NCI-H748 (cell line): Measurements from ENCODE around the gene DYNC1LI1.
"Not testable (repeated sequence)": the region's sequence is repeated elsewhere in the genome, so short reads cannot be mapped to it uniquely, and the experiment has no call there.

Source experiments
- DNase-seq: peaks from one replicate; lab custom pipeline; 2025; ENCODE audit not compliant: unreplicated experiment; lab: John Stamatoyannopoulos, UW

Gene DYNC1LI1

DNA sequence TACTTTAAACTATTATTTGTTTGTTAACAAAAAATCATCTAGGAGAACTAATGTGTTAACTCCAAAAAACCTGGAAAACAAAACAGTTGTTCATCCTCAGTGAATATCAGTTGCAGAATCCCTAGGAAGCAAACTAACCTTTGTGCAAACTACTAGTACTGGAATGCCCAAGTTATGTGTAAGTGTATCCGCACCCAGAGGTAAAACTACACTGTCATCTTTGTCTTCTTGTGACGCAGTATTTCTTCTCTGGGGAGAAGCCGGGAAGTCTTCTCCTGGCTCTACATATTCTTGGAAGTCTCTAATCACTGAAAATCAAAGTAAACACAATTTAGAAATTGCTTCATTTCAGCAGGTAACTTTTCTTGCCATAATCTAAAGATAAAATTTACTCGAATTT lies 29.8 kb downstream of the DYNC1LI1 start:
- DNase-seq = no peak

DNA sequence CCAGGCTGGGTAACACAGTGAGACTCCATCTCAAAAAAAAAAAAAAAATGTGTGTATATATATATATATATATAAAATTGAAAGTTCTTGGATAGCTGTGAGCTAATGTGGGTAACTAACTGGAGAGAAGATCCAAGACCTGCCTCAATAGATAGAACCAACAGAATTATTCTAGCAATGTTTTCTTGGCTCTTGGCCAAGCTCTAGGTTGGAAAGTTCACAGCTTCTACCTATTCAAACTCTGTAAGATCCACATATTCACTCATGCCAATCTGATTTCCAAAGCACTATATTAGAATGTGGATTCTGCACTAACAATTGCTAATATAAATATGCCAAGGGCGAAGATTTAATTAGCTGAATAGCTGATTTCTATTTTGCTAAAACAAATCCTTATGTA lies 38.2 kb downstream of the DYNC1LI1 start:
- DNase-seq = no peak

DNA sequence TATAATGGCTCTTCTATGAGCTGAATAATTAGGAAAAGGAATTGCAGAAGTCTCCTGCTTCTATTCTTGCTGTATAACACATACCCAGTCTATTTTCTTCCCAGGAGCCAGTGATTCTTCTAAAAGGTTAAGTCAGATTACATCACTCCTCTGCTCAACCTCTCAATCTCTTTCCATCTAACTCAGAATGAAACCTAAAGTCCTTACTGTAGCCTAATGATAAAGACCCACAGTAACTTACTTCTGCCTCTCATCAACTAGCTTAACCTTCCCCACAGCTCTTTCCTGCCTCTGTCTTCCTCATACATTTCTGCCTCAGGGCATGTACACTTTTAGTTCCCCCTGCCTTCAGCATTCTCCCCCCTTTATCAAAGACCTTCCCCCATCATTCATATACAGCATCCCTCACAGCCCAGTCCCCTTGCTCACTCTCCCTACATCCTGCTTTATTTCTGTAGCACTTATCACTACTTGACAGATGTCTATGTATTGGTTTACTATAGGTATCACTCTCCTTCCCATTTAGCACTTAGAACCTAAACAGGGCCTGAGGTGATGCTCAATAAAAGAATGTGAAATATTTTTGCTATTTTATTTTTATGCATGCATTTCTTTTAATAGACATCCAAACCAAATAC lies 39.5 kb downstream of the DYNC1LI1 start:
- no peak for DNase-seq

DNA sequence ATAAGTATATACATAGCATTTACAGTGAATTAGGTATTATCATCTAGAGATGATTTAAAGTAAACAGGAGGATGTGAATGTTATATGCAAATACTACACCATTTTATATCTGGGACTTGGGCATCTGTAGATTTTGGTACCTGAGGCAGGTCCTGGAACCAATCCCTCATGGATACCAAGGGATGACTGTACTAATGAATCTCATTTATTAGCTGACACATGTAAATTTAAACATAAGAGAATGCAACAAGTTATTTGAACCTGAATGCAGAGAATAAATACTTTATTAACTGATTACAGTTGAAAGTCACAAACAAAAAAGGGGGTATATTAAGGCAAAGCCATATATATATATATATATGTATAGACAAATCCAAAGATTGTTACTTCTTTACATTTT lies 44.9 kb downstream of the DYNC1LI1 start:
- no peak for DNase-seq

DNA sequence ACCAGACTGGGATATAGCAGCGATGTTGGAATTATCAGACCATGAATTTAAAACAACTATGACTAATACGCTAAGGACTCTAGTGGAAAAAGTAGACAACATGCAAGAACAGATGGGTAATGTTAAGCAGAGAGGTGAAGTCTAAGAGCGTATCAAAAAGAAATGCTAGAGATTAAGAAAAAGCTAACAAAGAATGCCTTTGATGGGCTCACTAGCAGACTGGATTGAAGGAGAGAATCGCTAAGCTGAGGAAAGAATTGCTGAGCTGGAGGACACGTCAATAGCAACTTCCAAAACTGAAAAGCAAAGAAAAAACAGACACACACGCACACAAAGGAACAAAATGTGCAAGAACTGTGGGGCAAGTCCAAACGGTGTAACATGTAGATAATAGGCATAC lies 48.0 kb downstream of the DYNC1LI1 start:
- no peak for DNase-seq

DNA sequence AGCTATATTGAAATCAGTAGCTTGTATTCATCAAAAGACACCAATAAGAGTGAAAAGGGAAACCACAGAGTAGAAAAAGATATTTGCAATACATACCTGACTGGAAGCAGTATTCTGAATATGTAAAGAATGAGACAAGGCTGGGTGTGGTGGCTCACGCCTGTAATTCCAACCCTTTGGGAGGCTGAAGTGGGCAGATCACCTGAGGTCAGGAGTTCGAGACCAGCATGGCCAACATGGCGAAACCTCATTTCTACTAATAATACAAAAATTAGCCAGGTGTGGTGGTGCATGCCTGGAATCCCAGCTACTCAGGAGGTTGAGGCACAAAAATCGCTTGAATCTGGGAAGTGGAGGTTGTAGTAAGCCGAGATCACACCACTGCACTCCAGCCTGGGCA lies 51.7 kb downstream of the DYNC1LI1 start:
- DNase-seq = not testable (repeated sequence)

DNA sequence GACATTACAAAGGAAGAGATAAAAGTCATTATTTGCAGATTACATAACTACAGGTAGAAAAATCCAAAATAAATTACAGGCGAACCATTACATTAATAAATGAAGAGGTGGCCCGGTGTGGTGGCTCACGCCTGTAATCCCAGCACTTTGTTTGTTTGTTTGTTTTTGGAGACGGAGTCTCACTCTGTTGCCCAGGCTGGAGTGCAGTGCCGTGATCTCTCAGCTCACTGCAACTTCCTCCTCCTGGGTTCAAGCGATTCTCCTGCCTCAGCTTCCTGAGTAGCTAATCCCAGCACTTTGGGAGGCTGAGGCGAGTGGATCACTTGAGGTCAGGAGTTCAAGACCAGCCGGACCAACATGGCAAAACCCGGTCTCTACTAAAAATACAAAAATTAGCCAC lies 53.9 kb downstream of the DYNC1LI1 start:
- DNase-seq = not testable (repeated sequence)

DNA sequence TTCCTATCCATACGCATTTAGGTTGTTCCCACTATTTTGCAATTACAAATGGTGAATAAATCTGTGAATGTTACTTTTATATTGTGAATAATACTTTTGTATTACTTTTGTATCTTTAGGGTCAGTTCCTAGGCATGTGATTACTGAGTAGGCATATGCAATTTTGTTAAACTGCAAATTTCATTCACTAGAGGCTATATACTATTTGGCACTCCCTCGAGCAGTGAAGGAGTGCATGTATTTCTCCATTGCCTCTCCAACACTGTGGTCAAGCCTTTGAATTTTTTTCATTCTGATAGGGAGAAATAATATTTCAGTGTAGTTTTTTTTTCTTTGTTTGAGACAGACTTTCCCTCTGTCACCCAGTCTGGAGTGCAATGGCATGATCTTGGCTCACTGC lies 59.7 kb downstream of the DYNC1LI1 start:
- no peak for DNase-seq

DNA sequence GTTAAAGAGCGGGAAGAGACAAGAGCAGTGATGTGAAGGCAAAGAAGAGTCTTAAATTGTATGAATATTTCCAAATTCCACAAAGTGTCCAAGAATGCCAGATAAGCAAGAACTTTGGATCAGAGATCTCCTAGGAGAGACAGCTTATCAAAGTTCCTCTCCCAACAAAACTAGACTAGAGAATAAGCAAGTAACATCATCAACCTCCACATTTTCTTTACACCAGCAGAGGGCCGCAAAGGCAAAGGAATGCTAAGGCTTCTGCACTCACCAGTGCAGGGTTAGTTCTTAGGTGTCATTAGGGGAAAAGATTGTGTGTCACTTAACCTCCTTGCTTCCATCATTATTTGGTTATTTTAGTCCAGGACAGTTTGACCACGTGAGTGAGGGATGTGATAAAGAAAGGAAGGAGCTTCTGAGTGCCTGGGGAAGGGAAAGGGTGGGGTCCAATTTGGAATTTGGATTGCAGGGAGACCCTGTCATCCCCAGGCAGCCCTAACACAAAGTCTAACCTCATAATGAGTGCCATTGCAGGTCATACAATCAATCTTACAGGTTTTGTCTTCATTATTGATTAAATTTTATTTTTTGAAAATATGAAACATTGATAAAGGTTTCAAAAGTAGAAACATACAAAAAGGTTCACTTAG lies 60.5 kb downstream of the DYNC1LI1 start:
- DNase-seq = peak; percentile 59

DNA sequence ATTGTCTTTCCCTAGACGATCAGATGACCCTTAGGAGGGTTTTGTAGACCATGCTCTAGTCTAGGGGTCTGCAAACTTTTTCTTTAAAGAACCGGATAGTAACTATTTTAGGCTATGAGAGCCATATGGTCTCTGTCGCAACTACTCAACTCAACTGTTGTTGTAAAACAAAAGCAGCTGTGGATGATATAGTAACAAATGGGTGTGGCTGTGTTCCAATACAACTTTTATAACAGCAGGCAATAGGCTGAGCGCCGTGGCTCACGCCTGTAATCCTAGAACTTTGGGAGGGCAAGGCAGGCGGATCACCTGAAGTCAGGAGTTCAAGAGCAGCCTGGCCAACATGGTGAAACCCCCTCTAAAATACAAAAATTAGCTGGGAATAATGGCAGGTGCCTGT lies 61.9 kb downstream of the DYNC1LI1 start:
- no peak for DNase-seq

DNA sequence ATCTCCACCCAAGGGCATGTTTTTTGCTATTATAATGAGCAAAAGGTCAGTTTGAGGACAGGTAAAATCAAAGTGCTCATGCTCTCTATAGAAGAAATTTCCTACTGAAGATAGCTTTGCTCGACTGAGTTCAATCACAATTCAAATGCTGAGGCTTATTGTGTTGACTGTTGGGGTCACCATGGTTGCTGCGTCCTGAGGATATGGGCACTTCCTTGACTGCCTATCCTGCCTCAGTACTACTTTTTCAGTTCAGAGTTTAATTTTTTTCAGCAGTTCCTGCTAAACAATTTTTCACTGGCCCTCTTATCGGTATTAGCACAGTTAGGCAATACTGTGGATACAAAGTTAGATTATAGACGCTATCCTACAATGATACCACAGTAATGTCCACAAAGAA lies 64.2 kb downstream of the DYNC1LI1 start:
- DNase-seq = no peak

DNA sequence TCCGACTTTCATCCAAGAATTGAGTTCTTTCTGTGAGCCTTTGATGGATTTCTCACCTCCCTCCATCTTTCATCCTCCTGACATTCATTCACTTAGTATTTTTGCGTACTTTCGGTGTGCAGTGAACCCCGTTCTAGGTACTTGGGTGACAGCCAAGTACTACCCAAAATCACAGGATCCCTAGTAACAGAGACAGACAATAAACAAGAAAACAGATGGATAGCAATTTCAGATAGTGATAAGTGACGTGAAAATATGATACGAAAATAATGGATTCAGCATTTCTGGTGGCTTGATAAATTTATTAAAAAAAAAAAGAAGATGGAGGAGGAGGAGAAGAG lies 67.7 kb downstream of the DYNC1LI1 start:
- no peak for DNase-seq

DNA sequence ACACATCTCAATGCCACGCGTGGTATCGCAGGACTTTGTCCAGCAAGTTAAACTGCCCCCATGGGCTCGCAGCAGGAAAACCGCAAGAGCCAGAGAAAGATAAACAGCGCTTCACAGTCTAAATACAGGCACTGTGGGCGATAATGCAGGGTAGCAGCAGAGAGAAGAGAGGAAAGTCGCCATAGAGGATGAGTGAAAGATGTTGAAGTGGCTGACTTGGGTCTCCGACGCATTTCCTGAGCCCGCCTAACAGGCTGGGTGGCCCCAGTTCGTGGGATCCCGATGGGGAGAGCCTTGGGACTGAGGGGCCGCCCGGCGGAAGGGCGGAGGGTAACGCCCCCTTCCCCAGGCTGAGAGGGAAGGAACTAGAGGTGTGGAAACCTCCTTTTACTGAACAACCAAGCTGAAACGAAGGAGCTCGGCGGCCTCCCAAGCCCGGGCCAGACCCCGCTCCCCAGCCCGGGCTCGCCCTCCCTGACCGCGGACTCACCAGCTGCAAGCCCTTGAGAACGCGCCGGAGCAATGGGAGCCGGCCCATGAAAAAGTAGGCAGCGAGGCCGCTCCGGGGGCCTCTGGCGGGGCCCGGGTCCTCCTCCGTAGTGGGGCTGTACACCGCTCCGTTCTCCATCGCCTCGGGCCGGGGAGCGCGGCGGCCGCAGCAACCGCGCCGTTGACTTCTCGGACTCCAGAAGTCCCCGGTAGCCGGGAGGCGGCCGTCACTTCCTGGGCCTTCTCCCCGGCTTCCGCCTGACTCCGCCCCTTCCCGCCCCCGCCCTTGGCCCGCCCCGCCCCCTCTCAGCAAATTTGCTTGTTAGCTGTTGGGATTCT lies 68.3 kb downstream of the DYNC1LI1 start, which contains the start of gene CMTM6:
Gene CMTM6, minus strand, starts transcription at position 735 of the 828 bp plus-strand sequence. Its CDS starts 107 bp downstream, at position 628.
- peak; percentile 83 for DNase-seq

DNA sequence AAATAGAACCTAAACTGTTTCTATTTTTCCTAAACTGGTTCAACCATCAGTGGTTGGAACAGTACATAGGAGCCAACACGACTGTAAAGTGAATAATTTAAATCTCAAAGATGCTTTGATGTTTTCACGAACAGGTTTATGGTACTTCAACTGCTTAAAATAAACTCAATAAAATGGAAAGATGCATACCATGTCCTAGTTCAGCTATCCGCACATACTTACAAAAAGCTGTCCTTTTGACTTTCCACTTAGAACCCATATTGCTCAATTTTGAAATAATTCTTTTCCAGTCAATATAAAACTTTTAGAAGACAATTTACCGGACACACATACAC lies 68.9 kb downstream of the DYNC1LI1 start:
- no peak for DNase-seq

DNA sequence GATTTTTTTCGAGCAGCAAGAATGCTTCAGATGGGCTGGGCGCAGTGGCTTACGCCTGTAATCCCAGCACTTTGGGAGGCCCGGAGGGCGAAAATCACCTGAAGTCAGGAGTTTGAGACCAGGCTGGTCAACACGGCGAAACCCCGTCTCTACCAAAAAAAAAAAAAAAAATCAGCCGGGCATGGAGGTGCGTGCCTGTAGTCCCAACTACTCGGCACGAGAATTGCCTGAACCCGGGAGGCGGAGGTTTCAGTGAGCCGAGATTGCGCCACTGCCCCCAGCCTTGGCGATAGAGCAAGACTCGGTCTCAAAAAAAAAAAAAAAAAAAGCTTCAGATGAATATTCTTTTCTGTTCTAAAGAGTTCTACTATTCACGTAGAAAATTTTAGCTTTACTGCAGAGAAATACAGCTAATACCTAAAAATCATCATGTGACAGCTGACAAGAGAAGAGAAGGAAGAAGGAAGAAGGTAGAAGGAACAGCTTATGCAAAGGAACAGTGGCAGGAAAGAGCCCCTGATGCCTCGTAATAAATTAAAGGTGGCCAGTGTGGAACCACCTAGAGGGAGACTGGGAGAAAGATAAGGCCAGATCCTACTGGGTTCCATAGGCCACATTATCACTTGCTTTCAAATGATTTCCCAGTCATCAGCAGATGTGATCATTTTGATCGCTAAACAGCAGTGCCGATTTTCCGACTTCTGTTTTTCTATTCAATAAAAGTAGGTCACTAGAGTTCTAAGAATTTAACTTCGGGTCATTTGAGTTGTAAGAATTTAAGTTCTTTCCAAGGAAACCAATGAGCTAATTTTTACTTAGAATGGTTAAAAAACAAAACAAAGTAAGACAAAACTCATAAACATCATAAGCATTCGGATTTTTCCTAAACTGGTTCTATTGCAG lies 69.5 kb downstream of the DYNC1LI1 start:
- no peak for DNase-seq

DNA sequence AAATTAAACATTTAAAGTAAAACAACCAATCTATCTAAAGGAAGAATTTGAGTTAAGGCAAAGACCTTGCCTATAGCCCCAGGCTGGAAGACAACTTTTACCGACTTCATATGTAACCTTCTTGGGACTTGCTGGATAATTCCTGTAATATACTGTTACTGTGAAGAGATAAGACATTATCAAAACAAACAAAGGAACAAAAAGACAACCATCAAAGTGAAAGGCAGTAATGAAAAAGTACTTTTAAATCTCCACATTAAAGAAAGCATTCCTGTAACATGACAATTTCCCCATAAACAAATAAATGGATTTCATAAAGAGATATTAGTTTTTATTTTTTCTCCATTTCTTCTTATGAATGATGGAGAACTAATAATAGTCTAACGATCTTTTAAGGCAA lies 70.4 kb downstream of the DYNC1LI1 start:
- DNase-seq = no peak

DNA sequence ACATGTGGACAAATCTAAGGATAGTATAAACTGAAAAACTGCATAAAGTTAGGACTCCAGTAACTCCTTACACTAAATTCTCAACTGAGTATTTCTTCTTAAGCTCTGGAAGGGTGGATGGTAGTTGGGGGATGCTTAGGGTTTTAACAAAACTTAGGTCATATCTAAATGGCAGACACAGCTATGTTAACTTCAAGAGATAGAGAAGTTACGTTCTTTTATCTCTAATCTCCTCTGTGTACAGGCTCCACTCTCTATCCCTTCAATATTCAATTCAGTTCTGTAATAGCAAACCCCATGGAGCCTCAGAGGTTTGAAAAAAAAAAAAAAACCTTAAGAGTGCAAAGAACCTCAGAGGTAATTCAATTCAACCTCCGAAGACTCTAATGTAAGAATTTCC lies 71.1 kb downstream of the DYNC1LI1 start:
- DNase-seq = no peak

DNA sequence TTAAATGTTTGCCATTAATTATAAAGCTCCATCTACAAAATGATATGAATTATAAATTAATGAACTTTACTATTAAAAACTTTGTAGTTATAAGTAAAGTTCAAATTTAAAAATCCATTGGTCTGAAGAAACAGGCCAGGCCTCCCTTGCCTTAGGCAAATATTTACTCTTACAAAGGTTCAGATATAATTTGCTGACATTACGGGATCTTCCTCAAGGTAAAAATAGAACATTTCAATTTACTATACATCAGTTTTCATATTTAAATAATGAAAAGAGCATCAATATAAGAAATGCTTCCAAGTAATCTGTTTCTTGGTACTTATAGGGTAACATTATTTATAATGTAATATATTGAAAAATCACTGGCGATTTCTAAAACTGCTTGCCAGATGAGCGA lies 71.7 kb downstream of the DYNC1LI1 start:
- DNase-seq = no peak

DNA sequence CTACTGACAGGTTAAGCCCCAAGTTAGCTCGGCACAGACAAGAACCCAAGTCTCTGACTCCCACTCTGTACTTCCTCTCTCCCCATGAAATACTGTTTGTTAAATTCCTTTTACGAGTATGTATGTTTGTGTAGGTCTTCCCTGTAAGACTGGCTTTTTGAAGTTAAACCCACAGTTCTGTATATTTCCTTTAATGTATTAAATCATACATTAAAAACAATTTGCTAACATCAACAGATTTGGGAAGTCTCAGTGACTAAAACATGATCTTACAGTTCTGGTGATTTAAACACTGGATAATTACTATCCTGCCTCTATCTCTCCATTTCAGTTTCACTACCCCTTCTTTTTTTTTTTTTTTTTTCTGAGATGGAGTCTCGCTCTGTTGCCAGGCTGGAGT lies 72.4 kb downstream of the DYNC1LI1 start:
- no peak for DNase-seq

DNA sequence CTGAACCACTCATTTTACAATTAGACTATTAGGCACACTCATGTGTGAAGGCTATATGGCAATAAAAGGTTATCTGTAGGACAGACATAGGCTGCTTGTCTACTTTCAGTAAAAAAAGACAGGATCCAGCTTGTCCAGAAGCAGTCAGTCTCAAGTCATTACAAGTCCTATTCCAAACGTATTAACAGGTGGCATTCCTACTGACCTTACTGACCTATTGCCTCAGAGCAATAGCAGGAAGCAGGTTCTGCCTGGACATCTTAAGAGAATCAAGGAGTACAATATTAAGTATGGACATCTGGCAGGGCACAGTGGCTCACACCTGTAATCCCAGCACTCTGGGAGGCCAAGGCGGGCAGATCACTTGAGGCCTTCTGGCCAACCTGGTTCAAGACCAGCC lies 75.0 kb downstream of the DYNC1LI1 start:
- DNase-seq = no peak

DNA sequence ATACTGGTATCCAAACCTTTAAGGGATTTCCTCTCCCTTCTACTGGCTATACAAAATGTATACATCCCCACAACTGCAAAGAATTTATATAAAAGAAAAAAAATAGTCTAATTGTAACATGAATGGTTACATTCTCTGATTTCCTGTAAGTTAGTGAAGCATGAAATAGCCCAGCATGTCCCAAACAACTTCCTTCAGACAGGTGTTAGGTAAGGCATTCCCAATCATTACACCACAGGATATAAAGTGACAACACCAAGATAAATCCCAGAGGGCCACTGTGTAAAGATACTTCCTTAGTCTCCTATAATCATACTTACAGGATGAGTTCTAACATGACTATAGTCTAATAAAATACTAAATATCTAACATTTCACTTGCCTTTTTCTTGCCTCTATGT lies 75.6 kb downstream of the DYNC1LI1 start:
- peak; percentile 47 for DNase-seq
